ENCODE results near the gene MALT1. TPM values are rescaled to one million over a fixed set of nuclear protein-coding genes. Genes with fewer than 3 reads are reported as not detected.

The MALT1 gene
- total and polyA plus RNA-seq, 7 donors: 5.3 to 22.4 (median 17.1) TPM

DNA sequence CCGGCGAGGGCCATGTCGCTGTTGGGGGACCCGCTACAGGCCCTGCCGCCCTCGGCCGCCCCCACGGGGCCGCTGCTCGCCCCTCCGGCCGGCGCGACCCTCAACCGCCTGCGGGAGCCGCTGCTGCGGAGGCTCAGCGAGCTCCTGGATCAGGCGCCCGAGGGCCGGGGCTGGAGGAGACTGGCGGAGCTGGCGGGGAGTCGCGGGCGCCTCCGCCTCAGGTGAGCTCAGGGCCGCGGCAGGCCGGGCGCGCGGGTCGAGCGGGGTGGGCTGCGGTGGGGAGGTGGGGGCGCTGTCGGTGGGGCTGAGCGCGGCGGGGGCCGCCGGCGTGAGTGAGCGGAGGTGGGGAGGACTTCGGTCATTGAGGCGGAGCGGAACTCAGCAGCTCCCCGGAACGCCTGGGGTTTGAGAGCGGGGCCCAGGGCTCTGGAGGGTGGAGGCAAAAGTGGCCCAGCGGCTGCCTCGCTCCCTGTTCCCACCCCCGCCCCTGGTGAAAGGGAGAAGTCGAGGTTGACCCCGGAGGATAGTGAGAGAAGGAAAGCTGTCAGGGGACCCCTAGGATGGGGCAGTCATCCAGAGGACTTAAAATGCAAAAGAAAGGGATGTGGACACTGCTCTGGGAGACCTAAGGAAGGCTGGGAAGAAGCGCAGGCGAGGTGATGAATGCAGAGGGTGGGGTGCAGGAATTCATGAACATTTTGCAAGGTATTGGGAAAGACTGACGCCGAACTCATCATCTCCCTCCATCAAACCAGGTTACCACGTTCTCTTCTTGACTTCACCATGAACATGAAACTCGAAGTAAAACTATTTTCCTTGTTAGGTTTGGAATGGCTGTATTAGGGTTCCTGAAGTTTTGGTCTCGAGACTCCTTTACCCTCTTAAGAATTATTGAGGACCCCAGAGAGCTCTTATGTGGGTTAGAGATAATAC is 633 bp downstream of the MALT1 start:
- Histone ChIP-seq H3K27me3 (no peaks in the 10 kb centered on the region), H3K27ac (peak overlapping the region; percentile 91 to 98 (median 95)), H3K4me3 (peak overlapping the region; percentile 42 to 83 (median 70)), H3K9me3 (no peaks in the 10 kb centered on the region), H3K36me3 (no peaks in the 10 kb centered on the region), H3K4me1 (peaks cover 0 to 22% (median 16%) of the 10 kb centered on the region in 4 donors)
- TF ChIP-seq CTCF (IDR thresholded peaks at IDR 0.05) (no peak), EP300 (IDR thresholded peaks at IDR 0.05) (no peak), POLR2AphosphoS5 (IDR thresholded peaks at IDR 0.05) (no peak), POLR2A (IDR thresholded peaks at IDR 0.05) (no peak)
- intact Hi-C loops (cut with DNase I): loop anchor here (2.0 to 10.0 kb wide), 5 partner anchors 90 to 487 kb away; no protein-coding TSS in a partner anchor
- peak; percentile 74 for DNase-seq
- WGBS, 2 donors: 0 to 2% methylated on average over 64 of the region's 64 CpGs

GRCh38 chr18:58674159-58674558 is 2.9 kb downstream of the MALT1 start:
- Histone ChIP-seq H3K27me3 (no peaks in the 10 kb centered on the region), H3K27ac (no peak overlapping the region), H3K9me3 (no peaks in the 10 kb centered on the region), H3K4me1 (peaks cover 0 to 22% (median 16%) of the 10 kb centered on the region in 4 donors), H3K36me3 (no peaks in the 10 kb centered on the region), H3K4me3 (no peak overlapping the region)
- DNase-seq: no peak
- WGBS, 2 donors: 87 to 91% methylated on average over 5 of the region's 5 CpGs
- intact Hi-C loops (cut with DNase I): loop anchor here (5.0 to 10.0 kb wide), 4 partner anchors 88 to 489 kb away; no protein-coding TSS in a partner anchor
- no peak for TF ChIP-seq POLR2A (IDR thresholded peaks at IDR 0.05)
- TF ChIP-seq POLR2AphosphoS5 (IDR thresholded peaks at IDR 0.05): no peak
- no peak for TF ChIP-seq EP300 (IDR thresholded peaks at IDR 0.05)
- no peak for TF ChIP-seq CTCF (IDR thresholded peaks at IDR 0.05)

DNA sequence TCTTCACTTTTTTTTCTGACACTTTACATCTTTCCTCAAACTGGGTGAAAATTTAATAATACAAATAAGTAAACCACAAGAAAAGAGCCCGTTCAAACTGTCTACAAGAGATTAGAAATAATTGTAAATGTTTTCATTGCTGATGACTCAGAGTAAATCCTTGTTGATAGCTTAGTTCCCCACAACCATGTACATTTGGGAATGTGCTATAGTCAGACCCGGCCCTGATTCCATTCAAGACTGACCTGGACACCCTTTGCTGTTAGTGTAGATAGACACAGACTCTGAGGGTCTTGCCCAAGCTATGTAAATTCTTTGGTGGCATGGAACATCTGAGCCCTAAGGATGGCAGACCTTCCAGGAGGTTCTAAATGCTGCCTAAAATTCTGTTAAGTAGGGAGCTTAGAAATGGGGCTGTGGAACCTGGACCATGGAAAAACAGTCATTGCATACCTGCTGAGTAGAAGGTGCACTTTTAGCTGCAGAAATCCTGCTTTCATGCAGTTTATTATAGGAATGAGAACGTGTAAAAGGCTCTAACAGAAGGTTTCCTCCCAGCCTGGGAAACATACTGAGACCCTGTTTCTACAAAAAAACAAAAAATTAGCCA is 3.7 kb downstream of the MALT1 start:
- TF ChIP-seq CTCF (IDR thresholded peaks at IDR 0.05) (no peak), POLR2AphosphoS5 (IDR thresholded peaks at IDR 0.05) (no peak), EP300 (IDR thresholded peaks at IDR 0.05) (no peak), POLR2A (IDR thresholded peaks at IDR 0.05) (no peak)
- 68 to 73% methylated on average over 3 of the region's 3 CpGs for WGBS, 2 donors

DNA sequence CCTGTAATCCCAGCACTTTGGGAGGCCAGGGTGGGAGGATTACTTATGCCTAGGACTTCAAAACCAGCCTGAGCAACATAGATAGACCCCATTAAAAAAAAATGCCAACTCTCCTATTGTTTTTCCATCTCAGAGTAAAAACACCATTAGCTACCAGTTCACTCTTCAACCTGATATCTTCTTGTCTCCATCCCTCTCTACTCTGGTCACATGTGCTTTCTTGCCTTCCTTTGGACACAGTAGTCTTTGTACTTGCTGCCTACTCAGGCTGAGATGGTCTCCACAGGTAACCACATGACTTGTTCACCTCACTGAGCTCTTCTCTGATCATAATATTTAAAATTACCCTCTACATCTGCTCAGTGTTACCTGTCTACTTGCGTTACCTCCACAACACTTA is 5.0 kb downstream of the MALT1 start:
- Histone ChIP-seq H3K27ac (no peak overlapping the region), H3K27me3 (no peaks in the 10 kb centered on the region), H3K36me3 (peaks cover 0 to 3% (median 0%) of the 10 kb centered on the region in 4 donors), H3K4me1 (peaks cover 0 to 13% (median 9%) of the 10 kb centered on the region in 4 donors), H3K4me3 (no peak overlapping the region), H3K9me3 (no peaks in the 10 kb centered on the region)
- intact Hi-C loops (cut with DNase I): loop anchor here (10.0 kb wide), 1 partner anchor 491 kb away; no protein-coding TSS in a partner anchor
- no peak for TF ChIP-seq CTCF (IDR thresholded peaks at IDR 0.05)
- no peak for TF ChIP-seq EP300 (IDR thresholded peaks at IDR 0.05)
- no peak for TF ChIP-seq POLR2A (IDR thresholded peaks at IDR 0.05)
- no peak for TF ChIP-seq POLR2AphosphoS5 (IDR thresholded peaks at IDR 0.05)
- WGBS, 2 donors: 93 to 99% methylated on average over 1 of the region's 1 CpG
- no peak for DNase-seq

More for the DNA sequence above, 3.7 kb downstream of the MALT1 start:
- Histone ChIP-seq H3K4me1 (peaks cover 0 to 22% (median 16%) of the 10 kb centered on the region in 4 donors), H3K9me3 (no peaks in the 10 kb centered on the region), H3K27me3 (no peaks in the 10 kb centered on the region), H3K4me3 (no peak overlapping the region), H3K36me3 (no peaks in the 10 kb centered on the region), H3K27ac (no peak overlapping the region)
- intact Hi-C loops (cut with DNase I): loop anchor here (5.0 to 10.0 kb wide), 4 partner anchors 87 to 490 kb away; no protein-coding TSS in a partner anchor
- no peak for DNase-seq

Measured in sigmoid colon (tissue), 7 donors.